HG03469 (cell line): Measurements from ENCODE around the gene GCM1.

Experiments
- ATAC-seq: cut with Tn5 transposase; IDR thresholded peaks from one replicate; pipeline ENCODE4 v1.9.1; 2021; ENCODE audit warnings: mild to moderate bottlenecking, moderate library complexity, moderate number of reproducible peaks; ENCODE audit not compliant: unreplicated experiment

Gene GCM1

DNA sequence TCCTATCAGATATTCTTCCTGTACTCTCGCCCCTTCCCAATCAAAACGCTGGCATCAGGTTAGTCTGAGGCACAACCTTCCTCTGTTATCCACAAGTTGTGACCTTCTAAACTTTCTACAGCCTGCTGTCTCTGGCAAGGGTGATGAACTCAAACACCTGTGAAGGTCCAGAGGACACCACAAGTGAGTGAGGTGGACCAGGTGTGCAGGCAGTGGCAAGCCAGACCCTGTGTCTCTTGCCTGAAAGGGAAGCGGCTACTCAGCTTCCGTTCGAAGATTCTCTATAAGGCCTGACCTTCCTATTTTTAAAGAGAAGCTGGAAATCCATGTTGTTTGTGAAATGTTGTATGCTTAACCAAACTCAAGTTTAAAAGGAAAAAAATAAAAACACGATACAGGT, 36.8 kb downstream of the GCM1 start:
- ATAC-seq = no peak

DNA sequence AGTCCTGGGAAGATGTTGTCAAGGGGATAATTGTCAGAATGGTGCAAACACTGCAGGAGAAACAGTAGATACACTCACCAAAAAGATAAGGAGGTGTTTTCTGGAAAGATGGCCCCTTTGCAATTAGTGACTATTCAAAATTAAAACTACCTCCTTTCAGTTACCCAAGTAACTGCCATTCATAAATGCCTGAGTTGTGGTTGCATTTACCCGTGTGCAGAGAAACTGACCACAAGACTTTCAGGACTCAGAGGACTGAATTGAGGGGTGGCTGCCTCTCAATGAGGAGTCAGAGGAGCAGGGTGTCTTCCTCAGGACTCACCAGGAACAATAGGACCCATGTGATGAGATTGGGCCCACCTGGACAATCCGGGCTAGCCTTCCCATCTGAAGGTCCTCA, 39.0 kb downstream of the GCM1 start:
- no peak for ATAC-seq

DNA sequence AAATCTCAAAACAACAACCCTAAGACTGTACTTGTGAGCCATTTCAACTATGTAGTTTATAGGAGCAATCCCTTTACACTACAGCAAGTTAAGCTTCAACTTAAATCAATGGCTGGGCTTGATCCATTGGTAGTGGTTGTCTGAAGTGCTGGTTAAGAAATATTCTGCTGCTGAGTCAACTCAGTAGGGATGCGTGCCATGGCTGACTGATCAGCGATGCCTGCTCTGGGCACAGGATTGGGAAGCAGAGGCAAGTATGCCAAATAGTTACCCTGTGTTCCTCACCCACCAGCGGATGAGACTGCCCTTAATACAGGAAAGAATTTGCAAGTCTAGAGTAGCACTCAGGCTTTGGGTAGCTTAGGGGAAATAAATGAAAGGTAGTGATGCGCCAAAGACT, 41.5 kb downstream of the GCM1 start:
- ATAC-seq = no peak

DNA sequence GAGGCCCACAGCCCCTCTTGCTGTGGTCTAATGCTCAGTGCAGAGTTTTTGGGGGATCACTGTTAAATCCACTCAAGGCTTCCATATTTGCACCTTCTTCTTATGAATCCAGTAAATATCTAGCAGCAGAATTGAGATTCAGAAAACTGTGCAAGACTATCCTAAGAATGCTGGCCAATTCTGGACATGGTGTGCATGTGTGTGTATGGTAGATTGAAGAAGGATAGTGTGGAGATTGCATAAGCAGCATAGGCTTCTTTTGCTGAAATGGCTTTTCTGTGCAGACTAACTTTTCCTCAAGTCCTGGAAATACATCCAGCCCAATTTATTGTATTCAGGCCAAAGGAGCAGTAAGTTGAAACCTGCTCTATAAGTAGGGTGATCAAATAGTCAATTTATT, 43.7 kb downstream of the GCM1 start:
- no peak for ATAC-seq

DNA sequence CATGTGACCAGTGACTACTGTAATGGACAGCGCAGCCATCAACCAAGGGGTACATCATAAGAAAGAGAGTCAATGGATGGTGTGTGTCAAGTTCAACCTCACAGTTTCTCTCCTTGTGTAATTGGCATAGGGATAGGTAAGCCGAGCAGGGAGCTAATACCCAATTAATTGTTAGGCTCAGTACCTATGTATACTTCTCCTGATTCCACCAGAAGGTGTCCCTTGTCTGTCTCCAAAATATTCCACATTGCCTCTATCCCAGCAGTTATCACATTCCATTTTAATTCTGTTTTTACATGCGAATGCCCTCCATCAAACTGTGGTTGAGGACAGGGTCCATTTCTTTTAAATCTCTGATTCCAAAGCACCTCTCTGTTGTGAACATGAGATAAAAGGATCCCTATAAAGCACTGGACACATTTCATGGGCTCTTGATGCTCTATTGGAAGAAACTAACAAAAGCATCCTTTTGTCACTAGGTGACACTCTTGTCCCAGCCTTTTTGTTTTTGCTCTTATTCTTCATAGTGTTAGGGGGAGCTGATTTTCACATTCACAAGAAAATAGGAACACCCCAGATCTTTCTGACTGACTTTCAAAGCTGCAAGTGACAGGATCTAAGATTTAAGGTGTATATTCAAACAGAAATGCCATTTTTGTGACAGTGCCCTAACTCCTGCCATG, 44.5 kb downstream of the GCM1 start:
- ATAC-seq = no peak

DNA sequence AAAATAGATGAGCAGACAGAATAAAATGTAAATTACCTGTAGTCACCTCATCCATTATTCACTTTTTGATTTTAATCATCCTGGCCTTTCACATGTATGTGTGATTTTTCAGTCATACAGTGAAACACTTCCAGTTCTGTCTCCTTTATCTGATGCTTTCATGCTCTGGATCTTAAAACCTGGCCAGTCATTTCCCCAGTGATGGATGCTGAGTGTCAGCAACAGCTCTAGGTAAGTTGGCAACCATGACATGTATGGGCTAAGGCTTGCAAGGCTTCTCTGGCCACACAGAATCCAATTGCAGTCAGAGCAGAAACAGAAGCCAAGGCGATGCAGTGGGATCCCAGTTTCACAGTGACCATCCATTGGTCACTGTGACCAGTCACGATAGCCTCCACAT, 47.6 kb downstream of the GCM1 start:
- ATAC-seq = no peak

DNA sequence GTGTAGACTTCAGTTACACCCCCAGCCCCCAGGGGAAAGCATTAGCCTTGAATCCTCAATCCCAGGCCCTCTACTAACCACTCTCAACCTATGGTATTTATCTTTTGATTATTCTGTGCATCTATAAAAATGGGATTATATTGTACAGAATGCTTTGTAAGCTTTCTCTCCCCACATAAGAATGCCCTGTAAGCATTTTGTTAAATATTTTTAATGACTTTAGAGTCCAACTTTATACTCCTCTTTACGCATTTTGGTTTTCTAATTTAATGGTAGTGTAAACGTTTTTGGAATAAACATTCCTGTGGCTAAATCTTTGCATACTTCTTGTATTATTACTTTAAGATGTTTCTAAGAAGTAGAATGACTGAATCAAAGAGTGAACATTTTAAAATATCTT, 48.1 kb downstream of the GCM1 start:
- ATAC-seq = no peak

DNA sequence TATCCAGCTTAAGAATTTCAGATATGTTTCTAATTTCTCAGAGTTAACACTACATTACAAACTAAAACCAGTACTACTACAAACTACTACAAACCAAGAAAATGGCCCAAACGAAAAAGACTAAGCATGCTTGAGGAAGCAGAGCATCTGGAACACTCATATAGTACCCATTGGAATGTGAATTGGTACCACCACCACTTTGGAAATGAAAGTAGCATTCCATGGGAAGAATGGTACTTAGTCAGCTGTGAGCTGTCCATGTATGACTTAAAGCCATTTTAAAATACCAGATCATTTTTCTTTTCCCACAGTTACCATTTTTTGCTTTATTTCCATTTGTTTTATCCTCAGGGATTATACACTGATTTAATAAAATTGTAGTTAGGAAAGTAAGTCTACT, 52.9 kb downstream of the GCM1 start:
- ATAC-seq = no peak

DNA sequence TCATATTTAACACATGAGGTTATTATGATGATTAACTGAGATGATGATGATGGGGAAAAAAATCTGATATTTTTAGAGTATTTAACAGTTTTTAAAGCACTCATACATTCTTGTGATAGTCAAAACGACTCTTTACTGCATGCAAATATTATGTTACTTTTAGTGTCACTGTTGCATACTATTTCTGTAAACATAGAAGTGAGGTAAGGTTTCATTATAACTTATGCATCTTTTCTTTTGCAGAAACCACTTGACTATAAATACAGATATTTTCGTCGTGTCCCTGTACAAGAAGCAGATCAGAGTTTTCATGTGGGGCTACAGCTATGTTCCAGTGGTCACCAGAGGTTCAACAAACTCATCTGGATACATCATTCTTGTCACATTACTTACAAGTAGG, 53.4 kb downstream of the GCM1 start:
- no peak for ATAC-seq

DNA sequence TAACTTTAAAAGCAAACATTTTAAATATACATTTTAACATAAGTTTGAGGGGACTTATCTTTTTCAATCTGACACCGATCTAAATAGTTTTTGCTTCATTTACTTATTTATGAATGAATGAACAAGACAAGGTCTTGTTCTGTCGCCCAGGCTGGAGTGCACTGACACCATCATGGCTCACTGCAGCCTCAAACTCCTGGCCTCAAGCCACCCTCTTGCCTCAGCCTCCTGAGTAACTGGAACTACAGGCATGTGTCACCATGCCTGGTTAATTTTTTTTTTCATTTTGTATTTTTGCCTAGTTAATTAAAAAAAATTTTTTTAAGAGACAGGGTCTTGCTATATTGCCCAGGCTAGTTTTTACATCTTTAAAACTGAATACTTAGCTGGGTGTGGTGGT, 58.1 kb downstream of the GCM1 start:
- ATAC-seq = no peak

DNA sequence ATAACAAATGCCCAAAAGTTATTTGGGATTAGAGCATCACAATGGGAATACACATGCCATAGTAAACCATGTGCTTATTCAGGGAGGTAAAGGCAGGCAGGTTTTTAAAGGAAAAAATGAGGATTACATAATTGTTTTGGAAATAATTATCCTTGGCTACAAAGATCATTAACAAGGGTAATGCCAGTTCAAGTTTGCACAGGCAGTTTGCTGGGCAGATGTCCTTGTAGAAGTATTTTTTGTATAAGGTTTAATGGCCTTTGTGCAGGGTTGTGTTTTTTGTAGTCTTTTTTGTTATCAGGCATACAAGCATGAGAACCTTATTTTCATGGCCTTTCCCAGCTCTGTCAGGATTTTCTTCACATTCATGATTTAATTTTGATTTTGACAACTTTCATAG, 58.7 kb downstream of the GCM1 start:
- ATAC-seq = no peak

DNA sequence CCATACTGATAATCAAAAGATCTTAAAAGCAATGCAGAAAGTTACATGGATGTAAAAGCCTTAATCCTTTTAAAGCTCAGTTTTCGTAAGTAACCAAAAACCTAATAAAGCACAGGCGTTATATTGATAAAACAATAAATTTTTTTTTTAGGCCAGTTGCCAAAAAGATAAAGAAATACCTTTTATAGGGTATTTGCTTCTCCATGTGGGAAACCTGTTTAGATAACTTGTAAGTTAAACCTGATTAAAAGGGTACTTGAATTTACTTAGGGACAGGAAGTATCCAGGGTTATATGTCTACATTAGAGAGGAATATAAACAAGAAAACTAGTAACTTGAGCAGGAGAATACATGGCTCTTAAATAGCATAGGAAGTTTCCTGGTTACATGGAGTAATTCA, 62.3 kb downstream of the GCM1 start:
- ATAC-seq = no peak

DNA sequence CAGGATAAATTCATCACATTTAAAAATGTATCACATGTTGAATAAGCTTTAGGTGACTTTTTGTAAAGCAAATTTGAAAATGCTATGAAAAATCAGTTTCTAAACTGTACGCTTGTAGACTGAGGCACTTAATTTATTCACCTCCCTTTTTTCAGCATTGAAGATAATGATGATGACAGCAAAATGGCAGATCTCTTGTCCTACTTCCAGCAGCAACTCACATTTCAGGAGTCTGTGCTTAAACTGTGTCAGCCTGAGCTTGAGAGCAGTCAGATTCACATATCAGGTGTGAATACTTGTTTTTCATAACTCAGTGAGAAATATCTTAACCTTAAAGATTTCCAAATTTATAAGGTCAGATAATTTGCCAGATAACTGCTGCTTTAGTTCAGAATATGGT, 67.8 kb downstream of the GCM1 start:
- no peak for ATAC-seq
